Iris pigment epithelial cell (primary cell): ENCODE measurements around the gene EIF4E2.
A peak's percentile ranks its signal among the peaks of the same experiment; 100 is the strongest.
"Not testable (repeated sequence)": the region's sequence is repeated elsewhere in the genome, so short reads cannot be mapped to it uniquely, and the experiment has no call there.

ENCODE experiments used
- DNase-seq: peaks from one replicate; pipeline ENCODE4 v3.0.0-alpha.2; 2011; ENCODE audit warnings: low read depth

EIF4E2 gene

GRCh38 chr2:232568161-232568560 is 17.7 kb downstream of the EIF4E2 start:
- peak; percentile 69 for DNase-seq

GRCh38 chr2:232569541-232569940 is 19.1 kb downstream of the EIF4E2 start:
- no peak for DNase-seq

- not testable (repeated sequence) for DNase-seq
Measured at GRCh38 chr2:232570481-232570880, 20.0 kb downstream of the EIF4E2 start.

GRCh38 chr2:232571026-232571474 is 20.6 kb downstream of the EIF4E2 start:
- DNase-seq = peak; percentile 22

GRCh38 chr2:232573042-232573441 is 22.6 kb downstream of the EIF4E2 start:
- DNase-seq = no peak

- no peak for DNase-seq
Measured at GRCh38 chr2:232573771-232574435, 23.4 kb downstream of the EIF4E2 start.

- peak; percentile 85 for DNase-seq
Measured at GRCh38 chr2:232574674-232575403, 24.4 kb downstream of the EIF4E2 start.

- DNase-seq = no peak
Measured at GRCh38 chr2:232575404-232575746, 24.9 kb downstream of the EIF4E2 start.

GRCh38 chr2:232576995-232577394 is 26.5 kb downstream of the EIF4E2 start:
- DNase-seq = peak; percentile 80

GRCh38 chr2:232577841-232578240 is 27.4 kb downstream of the EIF4E2 start:
- no peak for DNase-seq

- DNase-seq = no peak
Measured at GRCh38 chr2:232578626-232579025, 28.1 kb downstream of the EIF4E2 start.

- DNase-seq = no peak
Measured at GRCh38 chr2:232580648-232580981, 30.1 kb downstream of the EIF4E2 start.

GRCh38 chr2:232581725-232582124 is 31.2 kb downstream of the EIF4E2 start:
- no peak for DNase-seq

- DNase-seq = no peak
Measured at GRCh38 chr2:232584238-232584637, 33.7 kb downstream of the EIF4E2 start.

GRCh38 chr2:232586943-232587505 is 36.5 kb downstream of the EIF4E2 start:
- DNase-seq = no peak

- DNase-seq = no peak
Measured at GRCh38 chr2:232587512-232587911, 37.0 kb downstream of the EIF4E2 start.

GRCh38 chr2:232588031-232588430 is 37.5 kb downstream of the EIF4E2 start:
- DNase-seq = no peak

GRCh38 chr2:232588680-232589585 is 38.4 kb downstream of the EIF4E2 start:
- DNase-seq = peak; percentile 78

GRCh38 chr2:232592772-232593395 is 42.4 kb downstream of the EIF4E2 start:
- peak; percentile 92 for DNase-seq

- no peak for DNase-seq
Measured at GRCh38 chr2:232593982-232594381, 43.5 kb downstream of the EIF4E2 start.

- no peak for DNase-seq
Measured at GRCh38 chr2:232597362-232598079, 47.0 kb downstream of the EIF4E2 start.
